ENCODE data around the gene TFAP2E.

DNA sequence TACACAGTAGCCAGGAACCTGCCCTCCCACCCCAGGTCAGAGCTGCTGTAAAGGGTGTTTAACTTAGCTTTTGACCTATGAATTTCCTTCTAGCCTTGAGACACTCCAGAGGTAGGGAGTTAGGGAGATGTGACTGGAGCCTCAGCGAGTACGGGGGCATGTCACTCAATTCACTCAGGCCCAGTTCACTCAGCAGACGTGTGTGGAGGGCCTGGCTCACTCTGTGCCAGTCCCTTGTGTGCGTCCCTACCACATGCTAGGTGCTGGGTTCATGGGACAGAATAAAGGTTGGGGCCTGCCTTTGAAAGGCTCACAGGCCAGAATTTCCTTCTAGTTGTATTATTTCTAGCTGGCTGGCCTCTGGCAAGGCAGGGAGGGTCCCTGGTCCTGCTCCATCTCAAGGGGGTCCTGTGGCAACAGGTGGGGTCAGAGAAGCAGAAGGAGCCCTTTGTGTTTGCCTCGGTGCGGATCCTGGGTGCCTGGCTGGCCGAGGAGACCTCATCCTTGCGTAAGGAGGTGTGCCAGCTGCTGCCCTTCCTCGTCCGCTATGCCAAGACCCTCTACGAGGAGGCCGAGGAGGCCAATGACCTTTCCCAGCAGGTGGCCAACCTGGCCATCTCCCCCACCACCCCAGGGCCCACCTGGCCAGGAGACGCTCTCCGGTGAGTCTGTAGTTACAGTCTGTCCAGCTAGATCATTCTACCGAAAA, 11.0 kb upstream of the TFAP2E start:
- TF ChIP-seq, protein P1, sequence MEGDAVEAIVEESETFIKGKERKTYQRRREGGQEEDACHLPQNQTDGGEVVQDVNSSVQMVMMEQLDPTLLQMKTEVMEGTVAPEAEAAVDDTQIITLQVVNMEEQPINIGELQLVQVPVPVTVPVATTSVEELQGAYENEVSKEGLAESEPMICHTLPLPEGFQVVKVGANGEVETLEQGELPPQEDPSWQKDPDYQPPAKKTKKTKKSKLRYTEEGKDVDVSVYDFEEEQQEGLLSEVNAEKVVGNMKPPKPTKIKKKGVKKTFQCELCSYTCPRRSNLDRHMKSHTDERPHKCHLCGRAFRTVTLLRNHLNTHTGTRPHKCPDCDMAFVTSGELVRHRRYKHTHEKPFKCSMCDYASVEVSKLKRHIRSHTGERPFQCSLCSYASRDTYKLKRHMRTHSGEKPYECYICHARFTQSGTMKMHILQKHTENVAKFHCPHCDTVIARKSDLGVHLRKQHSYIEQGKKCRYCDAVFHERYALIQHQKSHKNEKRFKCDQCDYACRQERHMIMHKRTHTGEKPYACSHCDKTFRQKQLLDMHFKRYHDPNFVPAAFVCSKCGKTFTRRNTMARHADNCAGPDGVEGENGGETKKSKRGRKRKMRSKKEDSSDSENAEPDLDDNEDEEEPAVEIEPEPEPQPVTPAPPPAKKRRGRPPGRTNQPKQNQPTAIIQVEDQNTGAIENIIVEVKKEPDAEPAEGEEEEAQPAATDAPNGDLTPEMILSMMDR (conservative IDR thresholded peaks at IDR 0.05; ENCODE audit: low read length) = no peak
- TF ChIP-seq EZH2phosphoT487 (IDR thresholded peaks at IDR 0.05; ENCODE audit: borderline replicate concordance) = no peak

Data from Loucy (cell line).